ENCODE results near the gene PRCC.

- TF ChIP-seq EZH2 (IDR thresholded peaks at IDR 0.05; ENCODE audit: borderline replicate concordance, low read length) (no peak), CTCF (conservative IDR thresholded peaks at IDR 0.05 in 1 of 2, IDR thresholded peaks at IDR 0.05 in 1 of 2; ENCODE audit: extremely low read depth in 1 of 2, insufficient read depth in 1 of 2, low read depth in 1 of 2, low read length in 2 of 2) (no peak)
These were observed 38.6 kb downstream of the PRCC start for GRCh38 chr1:156805766-156806511.
